Inferior parietal cortex (tissue), 1 donor: ENCODE measurements around the gene MALRD1.

Experiments
- DNase-seq: peaks from one replicate; pipeline ENCODE4 v3.0.0-alpha.2; 2016; ENCODE audit errors: extremely low spot score

Gene MALRD1

GRCh38 chr10:19347621-19348020 lies 299.0 kb downstream of the MALRD1 start:
- no peak for DNase-seq

- DNase-seq, result no peak
Observed at GRCh38 chr10:19367176-19367575, 318.6 kb downstream of the MALRD1 start.

DNA sequence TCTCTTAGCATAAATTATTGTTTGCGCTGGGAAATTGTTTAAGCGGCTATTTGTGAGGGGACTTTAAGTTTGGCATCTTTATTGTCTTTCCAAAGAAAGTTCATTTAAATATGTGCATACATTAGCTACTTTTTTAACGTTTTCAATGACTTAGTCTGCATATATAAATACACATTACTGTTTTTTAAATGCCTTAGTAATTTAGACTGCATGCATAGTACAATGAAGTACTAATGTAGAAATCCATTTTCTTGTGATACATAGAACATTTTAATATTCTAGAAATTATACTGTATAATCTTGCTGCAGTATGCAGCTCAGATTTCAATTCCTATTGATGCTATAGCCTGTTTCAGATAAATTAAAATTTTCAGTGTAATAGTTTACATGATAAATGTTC lies 325.4 kb downstream of the MALRD1 start:
- no peak for DNase-seq

DNA sequence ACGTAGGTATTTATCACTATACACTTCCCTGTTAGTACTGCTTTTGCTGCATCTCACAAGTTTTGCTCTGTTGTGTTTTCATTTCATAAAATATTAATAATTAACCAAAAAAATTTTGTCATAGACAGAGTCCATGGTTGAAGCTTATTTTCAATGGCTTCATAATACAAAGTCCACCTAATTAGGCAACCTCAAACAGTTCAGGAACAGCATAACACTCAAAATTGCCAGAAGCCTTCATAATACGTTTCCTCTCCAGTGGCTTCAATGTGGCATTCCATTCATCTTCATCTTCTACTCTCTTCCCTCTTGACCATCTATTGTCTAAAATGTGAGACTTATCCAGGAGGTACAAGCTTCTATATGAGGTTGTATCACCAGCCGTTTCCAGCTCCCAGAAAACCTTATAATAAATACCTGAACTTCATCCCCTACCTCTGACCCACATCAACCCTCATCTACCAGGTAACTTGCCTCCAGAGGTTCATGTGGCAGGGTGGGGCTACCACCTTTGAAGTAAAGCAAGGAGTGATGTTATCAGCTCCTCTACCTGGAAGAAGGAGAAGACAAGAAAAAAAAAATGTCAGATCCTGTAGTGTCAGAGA lies 337.3 kb downstream of the MALRD1 start:
- no peak for DNase-seq

GRCh38 chr10:19408924-19409323 lies 360.3 kb downstream of the MALRD1 start:
- no peak for DNase-seq

DNA sequence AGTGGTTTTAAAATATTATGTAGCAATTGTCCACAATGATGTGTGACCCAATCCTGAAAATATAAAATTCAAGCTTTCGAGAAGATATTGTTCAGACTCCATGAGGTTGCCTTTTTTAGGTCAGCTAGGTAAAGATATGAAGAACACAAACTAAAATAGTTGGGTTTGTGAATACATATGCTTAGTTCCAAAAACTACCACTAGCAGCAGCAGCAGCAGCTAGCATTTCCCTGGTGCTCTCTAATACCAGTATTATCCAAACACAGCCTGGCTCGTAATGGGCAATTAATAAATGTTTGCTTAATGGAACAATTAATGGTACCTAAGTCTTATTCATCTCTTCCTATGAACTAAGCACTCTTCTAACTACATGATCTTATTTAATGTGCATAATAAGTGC lies 362.5 kb downstream of the MALRD1 start:
- DNase-seq, result no peak

DNA sequence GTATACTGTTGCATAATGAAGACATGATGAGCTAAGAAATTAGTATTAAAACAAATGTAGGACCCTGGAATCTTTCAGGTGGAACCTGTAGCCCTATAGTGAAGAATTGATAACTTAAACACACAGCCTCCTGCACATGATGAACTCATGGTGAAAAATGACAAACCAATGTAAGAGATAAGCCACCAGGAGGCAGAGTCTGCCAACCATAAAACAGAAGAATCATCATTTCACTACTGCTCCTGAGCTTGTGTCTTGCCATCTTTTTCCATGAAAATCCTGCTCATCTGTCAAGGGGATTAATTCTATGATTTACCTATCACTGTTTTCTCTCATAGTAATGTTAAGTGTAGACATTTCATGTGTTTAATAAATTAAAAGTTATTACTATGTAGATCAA lies 363.9 kb downstream of the MALRD1 start:
- DNase-seq, result peak; percentile 37

DNA sequence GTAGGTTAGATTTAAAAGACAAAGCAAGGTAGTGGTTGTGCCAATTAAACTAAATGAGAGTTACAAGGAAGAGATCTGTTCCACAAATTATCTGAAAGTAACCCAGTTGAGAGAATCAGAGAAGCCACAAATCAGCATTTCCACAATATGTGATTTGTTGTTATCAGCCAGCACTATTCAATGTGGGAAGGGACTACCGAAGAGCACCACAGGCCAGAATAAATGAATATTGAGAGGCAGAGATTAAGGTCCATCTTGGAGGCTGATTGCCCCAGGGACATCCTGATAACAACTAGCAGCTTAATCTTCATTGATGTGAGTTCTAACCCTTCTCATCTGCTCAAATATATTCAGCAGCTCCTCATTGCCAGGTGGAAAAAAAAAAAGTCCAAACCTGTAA lies 367.6 kb downstream of the MALRD1 start:
- no peak for DNase-seq

DNA sequence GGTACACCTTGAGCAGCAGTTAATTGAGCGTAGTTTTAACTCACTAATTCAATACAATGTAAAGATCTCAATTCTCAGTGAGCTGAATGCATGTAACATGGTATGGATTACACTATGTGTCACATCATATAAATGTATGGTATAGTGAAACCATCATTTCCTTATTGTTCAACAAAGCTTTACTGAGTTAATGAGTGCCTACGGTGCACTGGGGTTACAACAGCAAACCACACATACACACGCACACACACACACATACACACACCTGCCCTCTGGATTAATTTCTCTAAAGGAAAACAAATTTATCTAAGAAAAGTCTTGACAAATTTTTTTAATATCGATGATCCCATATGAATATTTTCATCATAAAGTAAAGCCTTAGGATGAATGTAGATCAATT lies 369.1 kb downstream of the MALRD1 start:
- DNase-seq, result no peak

GRCh38 chr10:19421674-19422073 lies 373.1 kb downstream of the MALRD1 start:
- DNase-seq, result no peak

DNA sequence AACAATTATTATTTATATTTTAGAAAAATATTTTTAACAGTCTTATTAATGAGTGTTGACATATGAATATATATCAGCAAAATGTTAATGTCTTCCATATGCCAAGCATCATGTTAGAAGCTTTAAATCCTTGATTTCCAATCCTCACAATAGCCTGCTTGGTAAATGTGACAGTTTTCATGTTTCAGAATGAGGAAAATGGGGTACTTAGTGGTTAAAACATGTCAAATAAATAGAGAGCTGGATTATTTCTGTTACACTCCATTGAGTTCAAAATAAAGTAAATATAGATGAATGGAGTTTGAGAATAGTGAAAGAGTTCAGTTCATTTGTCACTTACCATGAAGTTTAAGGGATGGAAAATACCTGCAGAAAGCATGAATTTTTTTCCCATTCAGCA lies 377.4 kb downstream of the MALRD1 start:
- no peak for DNase-seq

- DNase-seq, result no peak
Observed at GRCh38 chr10:19431622-19432351, 383.2 kb downstream of the MALRD1 start.

- DNase-seq, result no peak
Observed at GRCh38 chr10:19449860-19450259, 401.3 kb downstream of the MALRD1 start.

DNA sequence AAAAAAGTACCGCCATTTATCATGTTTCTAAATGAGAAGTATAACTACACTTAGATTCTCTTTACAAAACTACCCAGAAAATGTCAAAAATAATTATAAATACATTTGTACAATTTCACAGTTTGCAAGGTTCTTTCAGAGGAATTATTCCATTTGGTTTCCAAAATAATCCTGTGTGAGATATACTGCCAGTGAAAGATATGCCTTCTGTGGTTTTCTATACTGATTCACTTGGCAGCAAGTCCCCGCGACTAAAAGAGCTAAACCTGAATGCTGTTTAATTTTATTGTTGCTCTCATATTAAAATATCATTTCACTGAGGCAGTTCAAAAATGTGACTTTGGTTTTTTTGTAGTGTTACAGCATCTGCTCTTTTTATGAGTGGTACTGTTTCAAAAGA lies 402.8 kb downstream of the MALRD1 start:
- no peak for DNase-seq

DNA sequence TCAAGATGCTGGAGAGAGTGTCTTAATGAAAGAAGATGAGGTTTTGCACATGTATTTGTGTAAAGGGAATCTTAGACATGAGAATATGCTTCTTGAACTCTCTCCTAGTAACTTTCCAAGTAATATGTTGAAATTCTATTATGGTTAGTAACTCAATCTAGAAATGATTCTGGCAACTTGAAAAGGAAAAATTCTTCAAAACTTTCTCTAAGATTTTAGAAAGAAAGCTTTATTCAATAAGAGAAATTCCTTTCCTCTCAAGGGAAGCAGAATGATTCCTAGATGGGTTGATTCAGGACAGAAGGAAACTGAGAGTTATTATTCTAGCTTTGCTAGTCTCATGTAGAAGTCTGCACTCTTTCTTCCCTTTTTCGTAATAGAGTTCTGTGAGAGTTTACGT lies 403.3 kb downstream of the MALRD1 start:
- no peak for DNase-seq

DNA sequence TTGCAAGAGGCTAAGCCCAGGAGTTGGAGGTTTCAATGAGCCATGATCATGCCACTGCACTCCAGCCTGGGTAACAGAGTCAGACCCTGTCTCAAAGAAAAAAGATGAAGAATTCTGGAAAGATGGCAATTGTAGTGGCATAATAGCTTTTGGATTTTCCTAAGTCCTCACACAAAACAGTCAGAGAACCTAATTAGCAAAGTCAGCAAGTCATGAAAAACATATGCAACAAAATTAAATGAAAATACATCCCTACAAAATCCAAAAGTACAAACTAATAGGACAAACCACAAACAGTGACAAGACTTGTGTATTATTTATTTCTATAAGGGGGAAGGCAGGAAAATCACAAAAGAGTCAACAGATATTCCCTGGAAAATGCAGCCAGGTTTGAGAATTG lies 405.4 kb downstream of the MALRD1 start:
- DNase-seq, result no peak

DNA sequence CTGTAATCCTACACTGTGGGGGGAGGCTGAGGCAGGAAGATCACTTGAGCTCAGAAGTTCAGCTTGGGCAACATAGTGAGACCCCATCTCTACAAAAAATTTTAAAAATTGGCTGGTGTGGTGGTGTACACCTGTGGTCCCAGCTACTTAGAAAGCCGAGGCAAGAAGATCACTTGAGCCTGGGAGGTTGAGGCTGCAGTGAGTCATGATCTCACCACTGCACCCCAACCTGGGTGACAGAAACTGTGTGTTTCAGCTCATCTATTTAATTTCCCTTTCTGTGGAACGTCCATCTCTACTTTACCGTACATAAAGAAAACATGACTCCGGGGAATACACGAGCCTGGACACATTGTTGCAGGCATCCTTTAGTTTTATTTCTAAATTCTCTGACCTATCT lies 413.0 kb downstream of the MALRD1 start:
- DNase-seq, result no peak

DNA sequence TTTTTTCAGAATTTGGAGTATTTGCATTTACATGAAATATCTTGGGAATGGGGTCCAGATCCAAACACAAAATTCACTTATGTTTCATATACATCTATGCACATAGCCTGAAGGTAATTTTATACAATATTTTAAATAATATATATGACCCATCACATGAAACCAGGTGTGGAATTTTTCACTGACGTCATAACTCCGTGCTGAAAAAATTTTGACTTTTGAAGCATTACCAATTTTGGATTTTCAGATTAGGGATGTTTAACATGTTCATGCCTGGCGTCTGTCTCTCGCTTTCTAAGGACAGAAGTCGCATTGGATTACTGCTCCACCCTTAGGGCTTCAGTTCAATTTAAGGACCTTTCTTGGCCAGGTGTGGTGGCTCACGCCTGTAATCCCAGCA lies 418.1 kb downstream of the MALRD1 start:
- DNase-seq, result no peak

- DNase-seq, result no peak
Observed at GRCh38 chr10:19468413-19468812, 419.8 kb downstream of the MALRD1 start.

- DNase-seq, result no peak
Observed at GRCh38 chr10:19469521-19469920, 420.9 kb downstream of the MALRD1 start.

- DNase-seq, result no peak
Observed at GRCh38 chr10:19479854-19480253, 431.3 kb downstream of the MALRD1 start.

GRCh38 chr10:19480353-19480752 lies 431.8 kb downstream of the MALRD1 start:
- no peak for DNase-seq

GRCh38 chr10:19483421-19483820 lies 434.8 kb downstream of the MALRD1 start:
- no peak for DNase-seq
